GM19099 (cell line): ENCODE measurements around the gene MRPL16.

Source experiments
- POLR2A ChIP-seq: IDR thresholded peaks from 3 replicates; pipeline ENCODE4 v1.6.1; 2011; ENCODE audit warnings: low read depth; ENCODE audit not compliant: insufficient read length; ENCODE audit errors: extremely low read depth

MRPL16 gene

DNA sequence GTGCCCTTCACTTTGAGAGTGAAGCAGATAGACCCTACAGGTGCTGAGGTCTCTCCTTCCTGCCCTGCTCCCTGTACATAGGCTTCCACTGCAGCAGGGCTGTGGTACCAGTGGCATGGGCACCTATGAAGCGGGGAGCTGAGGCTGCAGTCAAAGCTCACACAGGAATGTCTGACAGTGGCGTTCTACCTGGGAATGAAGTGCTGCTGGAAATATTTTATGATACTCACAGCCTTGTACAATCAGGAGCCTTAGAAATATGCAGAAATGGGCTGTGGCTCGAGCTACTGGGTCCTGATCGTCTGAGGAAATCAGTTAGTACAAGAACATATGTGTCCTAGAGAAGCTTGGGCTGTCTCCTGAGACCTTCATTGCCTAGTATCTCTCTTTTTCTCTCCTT is 24.8 kb downstream of the MRPL16 start:
- no peak for TF ChIP-seq POLR2A

DNA sequence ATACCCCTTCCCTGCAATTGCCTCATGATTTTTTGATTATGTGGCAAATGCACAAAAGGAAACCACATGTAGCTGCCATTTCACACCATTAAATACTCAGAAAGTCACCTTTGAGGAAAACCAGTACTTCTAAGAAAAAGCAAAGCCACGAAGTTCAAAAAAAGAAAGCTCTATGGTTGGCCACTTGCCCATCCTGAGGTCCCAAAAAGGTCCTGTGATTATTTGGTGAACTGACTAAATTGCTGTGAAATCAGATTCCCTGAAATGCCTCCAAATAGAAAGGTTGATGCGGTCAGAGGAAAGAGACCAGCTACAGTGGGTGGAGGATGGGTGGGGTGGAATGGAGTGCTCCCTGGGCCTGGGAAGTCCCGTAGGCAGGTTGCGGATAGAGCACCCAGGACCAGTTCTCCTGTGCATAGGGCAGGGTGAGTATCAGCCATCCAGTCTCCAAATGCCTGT is 26.9 kb downstream of the MRPL16 start:
- no peak for TF ChIP-seq POLR2A

DNA sequence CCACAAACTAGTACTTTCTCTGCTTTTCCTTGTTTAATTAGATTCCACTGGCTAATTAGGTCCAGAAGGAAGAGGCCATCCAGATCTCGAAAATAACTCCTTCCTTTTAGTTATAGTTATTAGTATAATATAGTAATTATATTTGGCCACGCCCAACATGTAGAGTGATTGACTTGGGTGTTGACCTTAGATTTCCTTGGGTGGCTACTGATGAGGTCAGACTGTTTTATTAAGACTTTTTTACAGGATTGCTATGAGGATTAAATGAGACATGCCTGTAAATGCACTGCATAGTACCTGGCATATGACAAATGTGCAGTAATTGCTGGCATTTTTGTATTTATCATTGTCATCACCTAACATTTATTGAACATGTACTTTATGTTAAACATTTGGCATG is 28.5 kb downstream of the MRPL16 start:
- no peak for TF ChIP-seq POLR2A

DNA sequence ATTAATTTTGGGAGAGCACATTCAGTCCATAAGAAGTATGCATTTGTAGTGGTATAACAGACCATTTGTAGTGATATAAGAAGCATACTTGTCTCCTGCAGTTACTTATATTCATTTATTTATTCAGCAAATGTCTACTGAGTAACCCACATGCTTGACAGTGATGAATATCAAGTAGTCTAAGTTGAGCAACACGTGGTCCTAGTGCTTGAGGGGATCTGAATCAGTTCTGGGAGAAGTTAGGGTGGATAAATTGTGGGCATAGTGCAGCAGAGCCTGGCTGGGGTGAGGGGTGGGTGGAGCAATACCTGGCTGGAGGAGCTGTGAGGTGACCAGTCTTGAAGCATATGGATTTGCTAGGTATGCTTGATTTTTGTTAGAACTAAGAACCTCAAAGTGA is 31.1 kb downstream of the MRPL16 start:
- no peak for TF ChIP-seq POLR2A

DNA sequence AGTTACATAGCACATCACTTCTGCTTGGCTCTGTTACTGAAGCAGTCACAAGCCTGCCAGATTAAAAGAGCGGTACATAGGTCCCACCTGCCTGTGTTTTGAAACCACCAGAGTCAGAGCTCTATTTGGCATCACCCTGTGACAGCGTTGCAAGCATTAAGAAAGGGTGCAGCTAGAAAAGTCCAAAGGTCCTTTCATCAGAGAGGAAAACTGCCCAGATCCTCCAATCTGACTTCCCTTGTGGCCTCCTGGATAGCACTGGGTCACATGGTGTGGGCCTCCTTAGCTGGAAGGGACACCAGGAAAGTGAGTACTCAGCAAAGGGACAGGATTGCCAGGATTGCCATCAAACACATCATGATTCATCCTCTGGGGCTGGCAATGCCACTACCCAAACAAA is 32.5 kb downstream of the MRPL16 start:
- no peak for TF ChIP-seq POLR2A

DNA sequence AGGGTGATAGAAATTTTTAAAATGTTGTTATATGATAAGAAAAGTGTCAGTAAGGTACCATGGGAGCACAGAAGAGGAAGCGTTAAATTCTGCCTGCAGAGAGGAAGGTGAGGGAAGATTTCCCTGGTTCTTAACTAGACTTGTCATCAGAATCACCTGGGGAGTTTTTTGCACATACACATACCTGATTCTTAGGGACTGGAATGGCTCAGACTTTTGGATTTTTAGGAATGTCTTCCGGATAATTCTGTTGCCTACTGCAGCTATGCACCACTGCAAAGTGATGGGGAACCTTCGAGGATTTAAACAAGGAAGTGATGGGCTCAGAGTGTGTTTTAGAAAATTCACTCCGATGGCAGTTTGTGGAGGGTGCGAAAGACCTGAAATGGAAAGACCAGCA is 33.5 kb downstream of the MRPL16 start:
- TF ChIP-seq POLR2A = no peak

DNA sequence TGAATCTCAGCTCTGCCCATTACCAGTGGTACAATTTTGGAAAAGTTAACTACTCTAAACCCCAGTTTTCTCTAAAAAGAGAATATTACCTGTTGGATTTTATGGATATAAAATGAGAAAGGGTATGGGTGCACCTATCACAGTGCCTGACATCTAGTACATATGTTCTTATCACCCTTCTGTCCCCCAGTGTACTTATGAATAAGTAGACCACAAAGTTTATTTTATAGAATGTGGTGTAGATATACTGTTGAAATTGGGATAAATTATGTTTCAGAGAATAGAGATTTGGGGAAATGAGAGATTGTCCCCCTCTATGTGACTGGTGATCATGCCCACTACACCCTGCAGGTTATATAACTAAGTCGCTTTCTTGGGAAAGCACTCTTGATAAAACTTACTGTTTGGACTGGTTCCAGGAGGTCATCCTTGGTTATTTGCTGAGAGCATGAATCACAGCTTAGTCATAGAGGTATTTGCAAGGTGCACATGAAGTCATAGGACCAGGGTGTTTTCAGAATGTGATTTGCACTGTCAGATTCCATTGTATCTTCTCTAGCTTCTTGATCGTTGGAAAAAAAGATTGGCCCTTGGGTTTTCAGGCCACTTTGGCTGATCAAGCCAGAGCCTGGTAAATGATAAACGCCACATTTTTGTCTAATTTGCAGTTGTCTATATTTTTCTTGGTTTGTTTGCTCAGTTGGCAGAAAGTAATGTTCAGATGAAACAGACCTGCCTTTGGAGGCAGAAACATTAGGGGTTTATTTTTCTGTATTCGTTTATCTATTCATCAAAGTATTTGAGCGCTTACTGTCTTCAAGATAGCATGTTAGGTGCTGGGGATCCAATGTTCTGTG is 34.1 kb downstream of the MRPL16 start:
- TF ChIP-seq POLR2A = no peak

DNA sequence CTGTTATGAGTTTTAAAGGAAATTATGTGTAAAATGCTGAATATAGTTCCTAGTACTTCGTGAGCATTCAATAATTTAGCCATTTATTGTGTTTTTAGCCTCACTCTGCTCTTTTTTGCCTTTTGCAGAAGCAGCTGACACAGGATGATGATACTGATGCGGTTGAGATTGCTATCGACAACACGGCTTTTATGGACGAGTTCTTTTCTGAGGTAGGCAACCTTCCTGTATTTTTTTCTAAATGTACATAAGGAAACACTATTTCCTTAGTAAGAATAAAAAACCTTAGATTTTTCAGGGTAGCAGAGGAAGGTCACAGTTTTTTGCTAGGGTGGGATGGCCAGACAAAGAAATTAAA is 37.5 kb downstream of the MRPL16 start:
- no peak for TF ChIP-seq POLR2A

DNA sequence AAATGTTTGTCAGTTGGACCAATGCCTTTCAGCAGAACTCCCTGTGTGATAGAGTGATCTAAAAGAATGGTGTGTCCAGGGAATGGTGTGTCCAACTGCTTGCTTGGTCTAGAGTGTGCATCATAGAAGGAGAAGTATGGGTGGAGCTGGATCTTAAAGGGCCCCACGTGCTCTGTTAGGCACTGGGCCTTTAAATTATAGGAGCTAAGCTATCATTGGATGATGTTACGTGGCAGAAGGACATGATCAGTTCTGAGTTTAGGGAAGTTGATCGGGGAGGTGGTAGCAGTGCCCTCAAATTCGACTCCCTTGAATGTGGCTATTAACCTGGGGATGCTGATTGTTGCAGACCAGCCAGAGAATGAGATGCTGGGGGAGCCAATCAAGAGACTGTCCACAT is 39.0 kb downstream of the MRPL16 start:
- TF ChIP-seq POLR2A = no peak

DNA sequence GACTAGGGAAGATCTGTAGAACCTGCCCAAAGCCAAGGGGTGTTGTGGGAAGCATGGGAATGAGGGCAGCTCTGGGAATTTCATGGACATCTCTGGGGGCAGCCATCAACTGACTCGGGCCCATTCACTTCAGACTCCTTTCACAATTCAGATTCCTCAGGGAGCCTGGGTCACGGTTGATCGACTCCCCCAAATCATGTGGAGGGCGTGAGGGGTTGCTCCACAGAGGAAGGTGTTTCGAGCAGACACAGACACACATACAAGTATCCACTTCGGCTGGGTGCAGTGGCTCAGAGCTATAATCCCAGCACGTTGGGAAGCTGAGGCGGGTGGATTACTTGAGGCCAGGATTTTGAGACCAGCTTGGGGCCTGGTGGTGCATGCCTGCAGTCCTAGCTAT is 39.7 kb downstream of the MRPL16 start:
- TF ChIP-seq POLR2A = no peak

DNA sequence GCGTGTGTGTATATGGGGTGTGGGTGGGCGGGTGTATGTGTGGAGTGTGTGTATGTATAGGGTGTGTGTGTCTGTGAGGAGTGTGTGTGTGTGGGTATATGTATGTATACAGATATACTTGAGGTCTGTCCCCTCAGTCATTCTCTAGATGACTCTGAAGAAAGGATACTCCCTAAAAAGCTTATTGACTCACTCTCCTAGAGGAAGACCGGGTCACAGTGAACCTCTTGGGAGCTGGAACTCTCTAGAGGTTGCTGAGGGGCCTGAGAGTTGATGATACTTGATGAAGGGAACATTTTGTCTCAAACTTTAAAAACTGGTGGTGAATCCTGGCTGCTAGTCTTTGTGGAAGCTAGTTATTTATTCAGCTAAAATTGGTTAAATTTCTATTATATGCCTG is 40.3 kb downstream of the MRPL16 start:
- no peak for TF ChIP-seq POLR2A

DNA sequence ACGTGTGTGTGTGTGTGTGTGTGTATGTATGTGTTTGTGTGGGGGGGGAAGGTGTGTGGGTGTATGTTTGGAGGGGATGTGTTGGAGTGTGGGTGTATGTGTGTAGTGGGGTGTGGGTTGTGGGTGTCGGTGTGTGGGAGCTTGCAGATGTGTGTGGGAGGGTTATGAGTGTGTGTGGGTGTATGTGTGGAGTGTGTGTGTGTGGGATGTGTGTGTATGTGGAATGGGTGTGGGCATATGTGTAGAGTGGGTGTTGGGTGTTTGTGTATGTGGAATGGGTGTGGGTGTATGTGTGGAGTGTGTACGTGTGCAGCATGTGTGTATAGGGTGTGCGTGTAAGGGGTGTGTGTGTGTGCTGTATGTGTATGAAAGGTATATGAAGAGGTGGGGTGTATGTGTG is 40.8 kb downstream of the MRPL16 start:
- TF ChIP-seq POLR2A = no peak

DNA sequence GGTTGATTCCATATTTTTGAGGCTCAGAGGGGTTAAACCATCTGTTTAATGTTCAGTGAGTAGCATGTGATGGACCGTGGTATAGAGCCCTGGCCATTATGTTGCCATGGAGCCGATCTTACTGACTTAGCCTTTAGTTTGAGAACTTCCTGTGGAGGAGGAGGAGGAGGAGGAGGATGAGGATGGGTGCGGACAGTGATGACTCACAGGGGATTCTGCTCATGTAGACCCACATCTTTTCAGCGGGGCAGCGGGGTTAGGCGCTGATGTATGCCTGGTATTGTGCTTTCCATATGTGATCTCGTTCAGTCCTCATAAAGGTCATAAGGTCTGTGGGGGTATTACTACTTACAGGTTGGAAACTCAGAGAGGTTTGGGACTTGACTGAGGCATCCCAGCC is 41.5 kb downstream of the MRPL16 start:
- no peak for TF ChIP-seq POLR2A

DNA sequence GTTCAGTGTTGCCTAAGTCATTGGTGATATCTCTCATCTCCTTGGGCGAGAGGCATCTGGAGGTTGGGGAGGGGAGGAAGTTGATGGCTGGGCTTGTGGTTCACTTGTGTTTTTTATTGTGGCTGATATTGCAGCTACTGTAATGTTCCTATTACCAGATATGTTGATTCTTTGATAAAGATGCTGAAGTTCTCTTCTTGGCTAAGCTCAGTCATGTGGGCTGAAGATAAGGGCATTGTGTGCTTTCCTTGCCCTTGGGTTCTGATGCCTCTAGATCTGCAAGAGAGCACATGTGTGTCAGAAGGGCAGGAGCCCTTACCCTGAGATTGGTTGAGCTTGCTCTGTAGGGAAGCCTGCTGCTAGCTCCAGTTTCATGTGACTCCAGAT is 43.4 kb downstream of the MRPL16 start:
- no peak for TF ChIP-seq POLR2A

DNA sequence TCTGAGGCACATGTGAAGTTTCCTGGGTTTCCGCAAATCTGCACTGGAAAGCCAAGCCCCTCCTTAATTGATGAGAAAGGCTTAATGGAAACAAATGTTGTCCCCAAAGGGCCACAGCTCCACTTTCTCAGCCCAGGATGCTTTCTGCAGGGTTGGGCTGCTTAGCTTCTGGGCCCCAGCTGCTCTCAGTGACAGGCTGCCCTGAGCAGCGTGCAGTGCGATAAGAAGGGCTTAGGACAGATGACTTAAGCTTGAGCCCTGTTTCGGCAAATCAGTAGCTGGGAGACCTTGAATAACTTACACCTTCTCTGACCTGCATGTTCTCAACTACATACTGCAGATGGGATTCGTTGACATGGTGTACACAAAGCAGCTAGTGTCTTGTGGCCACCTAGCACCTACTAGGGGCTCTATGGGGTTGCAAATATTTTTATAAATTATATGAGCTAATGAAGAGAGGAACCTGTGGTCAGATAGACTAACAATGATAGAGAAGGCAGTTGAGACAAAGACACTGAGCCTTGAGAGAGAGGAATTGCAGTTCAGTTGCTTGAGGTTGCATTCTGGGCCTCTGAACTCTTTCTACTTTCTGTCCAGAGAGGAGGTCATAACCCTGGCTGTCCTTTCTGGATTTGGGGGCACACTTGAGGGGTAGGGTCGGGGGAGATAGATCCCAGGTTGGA is 43.9 kb downstream of the MRPL16 start:
- no peak for TF ChIP-seq POLR2A

DNA sequence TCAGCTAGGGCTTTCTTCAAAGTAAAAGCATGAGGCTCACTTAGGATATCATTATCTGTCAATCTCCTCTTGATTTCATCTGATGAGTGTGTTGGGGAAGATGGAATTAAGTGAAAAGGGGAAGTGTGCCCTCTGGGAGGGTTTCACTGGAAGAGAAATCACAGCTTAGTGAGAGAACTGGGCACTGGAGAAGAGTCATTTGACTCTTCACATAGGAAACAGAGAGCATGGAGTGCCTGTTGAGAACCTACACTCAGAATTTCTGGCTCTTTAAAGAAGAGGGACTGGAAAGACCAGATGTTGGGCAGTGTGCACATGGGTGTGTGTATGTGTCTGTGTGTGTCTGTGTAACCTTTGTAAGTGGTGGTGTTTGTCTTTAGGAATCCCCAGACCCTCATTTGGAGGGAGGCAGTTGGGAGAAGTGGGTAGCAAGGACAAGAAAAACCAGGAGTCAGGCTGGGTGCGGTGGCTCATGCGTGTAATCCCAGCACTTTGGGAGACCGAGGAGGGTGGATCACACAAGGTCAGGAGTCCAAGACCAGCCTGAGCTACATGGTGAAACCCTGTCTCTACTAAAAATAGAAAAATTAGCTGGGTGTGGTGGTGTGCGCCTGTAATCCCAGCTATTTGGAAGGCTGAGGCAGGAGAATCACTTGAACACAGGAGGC is 45.4 kb downstream of the MRPL16 start:
- TF ChIP-seq POLR2A = no peak
